ENCODE data around the gene CPED1. TPM values are rescaled to one million over a fixed set of nuclear protein-coding genes. Genes with fewer than 3 reads are reported as not detected.
A peak's percentile ranks its signal among the peaks of the same experiment; 100 is the strongest.

Gene CPED1
- total RNA-seq, 1 donor from 2014 or later = 0.26 TPM

GRCh38 chr7:121076350-121077164 is 88.0 kb downstream of the CPED1 start:
- FAIRE-seq (no peak), DNase-seq (ENCODE audit: low read depth) (peak; percentile 82)
- TF ChIP-seq CTCF (IDR thresholded peaks at IDR 0.05; ENCODE audit: insufficient read depth, low read length, severe bottlenecking) = no peak
- no peak overlapping the region for H3K4me3 ChIP-seq (ENCODE audit: low read depth, low read length)
- no peaks in the 10 kb centered on the region for H3K27me3 ChIP-seq (ENCODE audit: control insufficient read depth, insufficient read depth, low read length)
- no peaks in the 10 kb centered on the region for H3K36me3 ChIP-seq (ENCODE audit: control insufficient read depth, insufficient read depth, low read length)

DNA sequence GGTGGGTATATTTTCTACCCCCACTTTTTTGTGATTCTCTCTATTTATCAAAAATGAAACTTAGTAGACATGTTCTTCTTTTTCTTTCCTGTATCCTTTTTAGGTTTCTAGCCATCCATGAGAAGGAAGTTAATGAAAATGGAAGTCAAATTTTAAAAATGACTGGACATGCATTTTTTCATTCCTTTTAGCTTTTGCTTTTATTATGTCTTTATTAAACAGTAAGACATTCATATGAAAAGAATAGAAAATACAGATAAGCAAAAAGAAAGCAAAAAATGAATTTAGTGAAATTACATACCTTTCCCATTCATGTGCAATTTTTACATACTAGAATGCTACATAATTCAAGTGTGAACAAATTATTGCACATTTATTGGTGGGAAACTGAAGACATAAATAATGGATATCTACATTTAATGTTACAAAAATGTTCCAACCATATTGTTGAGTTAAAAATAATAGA is 88.7 kb downstream of the CPED1 start:
- Histone ChIP-seq H3K27me3 (ENCODE audit: control insufficient read depth, insufficient read depth, low read length) (no peaks in the 10 kb centered on the region), H3K36me3 (ENCODE audit: control insufficient read depth, insufficient read depth, low read length) (no peaks in the 10 kb centered on the region), H3K4me3 (ENCODE audit: low read depth, low read length) (no peak overlapping the region)
- TF ChIP-seq CTCF (IDR thresholded peaks at IDR 0.05; ENCODE audit: insufficient read depth, low read length, severe bottlenecking) = no peak
- DNase-seq (ENCODE audit: low read depth) = no peak
- FAIRE-seq = no peak

DNA sequence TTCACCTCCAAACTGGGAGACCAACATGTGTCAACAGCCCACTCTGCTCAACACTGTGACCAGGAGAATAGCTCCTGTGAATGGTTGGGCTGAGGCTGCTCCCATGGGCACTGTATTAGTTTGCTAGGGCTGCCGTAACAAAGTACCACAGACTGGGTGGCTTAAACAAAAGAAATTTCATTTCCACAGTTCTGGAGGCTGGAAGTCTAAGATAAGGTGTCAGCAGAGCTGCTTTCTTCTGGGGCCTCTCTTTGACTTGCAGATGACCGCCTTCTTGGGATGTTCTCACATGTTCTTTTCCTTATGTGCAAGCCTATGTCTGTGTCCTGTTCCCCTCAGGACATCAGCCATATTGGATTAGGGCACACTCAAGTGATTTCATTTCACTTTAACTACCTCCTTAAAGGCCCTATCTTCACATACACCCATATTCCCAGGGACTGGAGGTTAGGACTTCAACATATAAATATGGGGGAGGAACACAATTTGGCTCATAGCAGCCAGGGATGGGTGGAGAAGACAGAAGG is 90.3 kb downstream of the CPED1 start:
- no peaks in the 10 kb centered on the region for H3K36me3 ChIP-seq (ENCODE audit: control insufficient read depth, insufficient read depth, low read length)
- no peaks in the 10 kb centered on the region for H3K27me3 ChIP-seq (ENCODE audit: control insufficient read depth, insufficient read depth, low read length)
- FAIRE-seq (no peak), DNase-seq (ENCODE audit: low read depth) (no peak)
- no peak for TF ChIP-seq CTCF (IDR thresholded peaks at IDR 0.05; ENCODE audit: insufficient read depth, low read length, severe bottlenecking)
- no peak overlapping the region for H3K4me3 ChIP-seq (ENCODE audit: low read depth, low read length)

- no peak for FAIRE-seq
- Histone ChIP-seq H3K27me3 (ENCODE audit: control insufficient read depth, insufficient read depth, low read length) (no peaks in the 10 kb centered on the region), H3K4me3 (ENCODE audit: low read depth, low read length) (no peak overlapping the region), H3K36me3 (ENCODE audit: control insufficient read depth, insufficient read depth, low read length) (no peaks in the 10 kb centered on the region)
- TF ChIP-seq CTCF (IDR thresholded peaks at IDR 0.05; ENCODE audit: insufficient read depth, low read length, severe bottlenecking) = no peak
- peak; percentile 18 for DNase-seq (ENCODE audit: low read depth)
Measured at GRCh38 chr7:121079425-121080169, 91.1 kb downstream of the CPED1 start.

GRCh38 chr7:121080257-121080912 is 91.9 kb downstream of the CPED1 start:
- Histone ChIP-seq H3K4me3 (ENCODE audit: low read depth, low read length) (no peak overlapping the region), H3K27me3 (ENCODE audit: control insufficient read depth, insufficient read depth, low read length) (no peaks in the 10 kb centered on the region), H3K36me3 (ENCODE audit: control insufficient read depth, insufficient read depth, low read length) (no peaks in the 10 kb centered on the region)
- no peak for TF ChIP-seq CTCF (IDR thresholded peaks at IDR 0.05; ENCODE audit: insufficient read depth, low read length, severe bottlenecking)
- no peak for FAIRE-seq
- DNase-seq (ENCODE audit: low read depth) = no peak
